Hepatocyte (in vitro differentiated cells): ENCODE results near the gene C19orf81.
"Not testable (repeated sequence)": the region's sequence is repeated elsewhere in the genome, so short reads cannot be mapped to it uniquely, and the experiment has no call there.

ENCODE experiments used
- CTCF ChIP-seq: fragments of 200-600 bp; sonication (generic); IDR thresholded peaks from 2 replicates; pipeline ENCODE4 v1.5.1; 2016; ENCODE audit warnings: antibody characterized with exemption, mild to moderate bottlenecking; ENCODE audit not compliant: poor library complexity
- EZH2 ChIP-seq: fragments of 200-600 bp; sonication (generic); IDR thresholded peaks from 2 replicates; pipeline ENCODE4 v1.6.1; 2016; ENCODE audit warnings: antibody characterized with exemption, mild to moderate bottlenecking, borderline replicate concordance

DNA sequence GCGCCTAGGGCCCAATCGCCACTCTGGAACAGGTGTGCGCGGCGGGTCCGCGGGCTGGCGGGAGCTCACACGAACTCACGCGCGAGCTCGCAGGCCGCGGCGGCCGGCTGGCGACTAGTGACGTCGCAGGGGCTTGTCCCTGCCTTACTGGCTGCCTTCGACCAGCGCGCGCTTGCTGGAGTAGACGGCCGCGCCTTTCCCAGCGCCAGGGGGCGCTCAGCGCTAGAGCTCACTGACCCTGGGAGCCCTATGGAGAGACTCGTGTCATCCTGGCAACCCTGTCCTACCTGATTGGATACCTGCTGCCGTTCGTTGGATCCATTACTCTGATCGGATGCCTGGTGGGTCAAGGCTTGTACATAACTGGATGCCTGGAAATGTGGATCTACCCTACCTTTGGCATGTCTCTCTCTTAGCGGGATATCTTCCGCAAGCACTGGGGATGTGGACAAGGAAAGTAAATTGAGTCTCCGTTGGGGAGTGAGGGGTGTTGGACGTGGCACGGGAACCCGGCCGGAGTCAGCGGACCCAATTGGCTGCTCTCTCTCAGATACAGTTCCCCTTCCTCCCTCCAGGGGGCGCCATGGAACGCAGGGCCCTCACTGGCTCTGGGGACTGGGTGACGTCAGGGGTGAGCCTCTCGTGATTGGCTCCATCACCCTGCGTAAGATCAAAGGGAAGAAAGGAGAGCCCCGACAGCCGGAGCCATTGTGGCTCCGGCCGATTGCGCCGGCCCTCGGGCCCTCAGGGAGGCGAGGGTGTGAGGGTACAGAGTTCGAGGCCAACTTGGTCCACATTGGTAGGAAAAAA, 44.8 kb upstream of the C19orf81 start:
- TF ChIP-seq CTCF, EZH2: not testable (repeated sequence)
